GM23248 (cell line): ENCODE data around the gene CARM1. TPM values are rescaled to one million over a fixed set of nuclear protein-coding genes. Genes with fewer than 3 reads are reported as not detected.

Source experiments
- DNase-seq: peaks from one replicate; pipeline ENCODE4 v3.0.0-alpha.2; 2015
- H2AFZ ChIP-seq: fragments of 200-600 bp; sonication (generic); 2 replicates; pipeline ENCODE4 v1.6.1; 2016; ENCODE audit warnings: antibody characterized with exemption
- H3F3A ChIP-seq: fragments of 200-600 bp; sonication (generic); 2 replicates; pipeline ENCODE4 v1.6.1; 2016; ENCODE audit warnings: mild to moderate bottlenecking, antibody characterized with exemption, mixed run types; ENCODE audit not compliant: insufficient read depth
- H3K27ac ChIP-seq: fragments of 200-600 bp; sonication (generic); 2 replicates; pipeline ENCODE4 v1.5.1; 2016; ENCODE audit warnings: mild to moderate bottlenecking
- H3K27me3 ChIP-seq: fragments of 200-600 bp; sonication (generic); replicated peaks from 2 replicates; pipeline ENCODE4 v1.6.1; 2016; ENCODE audit warnings: mild to moderate bottlenecking; ENCODE audit not compliant: insufficient read depth
- H3K36me3 ChIP-seq: fragments of 200-600 bp; sonication (generic); 2 replicates; pipeline ENCODE4 v1.6.1; 2016; ENCODE audit warnings: low read depth, mild to moderate bottlenecking
- H3K4me1 ChIP-seq: fragments of 200-600 bp; sonication (generic); 2 replicates; pipeline ENCODE4 v1.6.1; 2016; ENCODE audit warnings: mild to moderate bottlenecking; ENCODE audit not compliant: insufficient read depth
- H3K4me2 ChIP-seq: fragments of 200-600 bp; sonication (generic); one replicate; pipeline ENCODE4 v1.6.1; 2016; ENCODE audit warnings: mild to moderate bottlenecking; ENCODE audit not compliant: unreplicated experiment
- H3K4me3 ChIP-seq: fragments of 200-600 bp; sonication (generic); 2 replicates; pipeline ENCODE4 v1.5.1; 2016; ENCODE audit warnings: mild to moderate bottlenecking
- H3K79me2 ChIP-seq: fragments of 200-600 bp; sonication (generic); 2 replicates; pipeline ENCODE4 v1.6.1; 2016; ENCODE audit warnings: mild to moderate bottlenecking; ENCODE audit not compliant: insufficient read depth
- H3K9ac ChIP-seq: fragments of 200-600 bp; sonication (generic); 2 replicates; pipeline ENCODE4 v1.6.1; 2016; ENCODE audit warnings: mild to moderate bottlenecking
- H3K9me2 ChIP-seq: fragments of 200-600 bp; sonication (generic); 2 replicates; pipeline ENCODE4 v1.6.1; 2016; ENCODE audit warnings: mixed run types, mild to moderate bottlenecking, moderate library complexity; ENCODE audit not compliant: insufficient read depth
- H3K9me3 ChIP-seq: fragments of 200-600 bp; sonication (generic); one replicate; pipeline ENCODE4 v1.6.1; 2017; ENCODE audit warnings: low read depth
- H4K20me1 ChIP-seq: fragments of 200-600 bp; sonication (generic); 2 replicates; pipeline ENCODE4 v1.6.0; 2016; ENCODE audit not compliant: insufficient read depth
- EZH2 ChIP-seq: fragments of 200-600 bp; sonication (generic); IDR thresholded peaks from 2 replicates; pipeline ENCODE4 v1.6.1; 2018; ENCODE audit warnings: antibody characterized with exemption, mild to moderate bottlenecking; ENCODE audit not compliant: insufficient read depth, poor library complexity, severe bottlenecking
- EZH2phosphoT487 ChIP-seq: fragments of 200-600 bp; sonication (generic); IDR thresholded peaks from 2 replicates; pipeline ENCODE4 v1.6.1; 2018; ENCODE audit warnings: antibody characterized with exemption, moderate library complexity, mild to moderate bottlenecking, low read depth; ENCODE audit not compliant: insufficient read depth
- whole genome bisulfite sequencing, 2 experiments: methylation state at CpG; one replicate each; pipeline ENCODE4 v1.1.6; 2015 to 2017; ENCODE audit warnings: low lambda C conversion rate in 2 of 2, low coverage in 1 of 2; ENCODE audit errors: missing lambda C conversion rate in 2 of 2; 5-methylcytosine and 5-hydroxymethylcytosine counted together
- in situ Hi-C: fragments of 300-500 bp; cut with MboI; formaldehyde crosslinking; loops from 2 replicates; pipeline ENCODE4 v1.15.0; 2020
- polyA plus RNA-seq: library from polyadenylated mRNA; unstranded; fragments of >200 nt; fragmentation: Nextera tagmentation; extraction: Ambion mirVana; gene quantifications from 2 replicates; pipeline ENCODE4 v1.2.1, GENCODE V29; 2016
- total RNA-seq: library from RNA; depleted of rRNA; stranded (reverse); fragments of >200 nt; shearing (Covaris generic); gene quantifications from 2 replicates; pipeline ENCODE4 v1.2.3, GENCODE V29; 2014

Gene CARM1
- total and polyA plus RNA-seq, 2 experiments from 2014 or later = 5.3 to 41.9 TPM

DNA sequence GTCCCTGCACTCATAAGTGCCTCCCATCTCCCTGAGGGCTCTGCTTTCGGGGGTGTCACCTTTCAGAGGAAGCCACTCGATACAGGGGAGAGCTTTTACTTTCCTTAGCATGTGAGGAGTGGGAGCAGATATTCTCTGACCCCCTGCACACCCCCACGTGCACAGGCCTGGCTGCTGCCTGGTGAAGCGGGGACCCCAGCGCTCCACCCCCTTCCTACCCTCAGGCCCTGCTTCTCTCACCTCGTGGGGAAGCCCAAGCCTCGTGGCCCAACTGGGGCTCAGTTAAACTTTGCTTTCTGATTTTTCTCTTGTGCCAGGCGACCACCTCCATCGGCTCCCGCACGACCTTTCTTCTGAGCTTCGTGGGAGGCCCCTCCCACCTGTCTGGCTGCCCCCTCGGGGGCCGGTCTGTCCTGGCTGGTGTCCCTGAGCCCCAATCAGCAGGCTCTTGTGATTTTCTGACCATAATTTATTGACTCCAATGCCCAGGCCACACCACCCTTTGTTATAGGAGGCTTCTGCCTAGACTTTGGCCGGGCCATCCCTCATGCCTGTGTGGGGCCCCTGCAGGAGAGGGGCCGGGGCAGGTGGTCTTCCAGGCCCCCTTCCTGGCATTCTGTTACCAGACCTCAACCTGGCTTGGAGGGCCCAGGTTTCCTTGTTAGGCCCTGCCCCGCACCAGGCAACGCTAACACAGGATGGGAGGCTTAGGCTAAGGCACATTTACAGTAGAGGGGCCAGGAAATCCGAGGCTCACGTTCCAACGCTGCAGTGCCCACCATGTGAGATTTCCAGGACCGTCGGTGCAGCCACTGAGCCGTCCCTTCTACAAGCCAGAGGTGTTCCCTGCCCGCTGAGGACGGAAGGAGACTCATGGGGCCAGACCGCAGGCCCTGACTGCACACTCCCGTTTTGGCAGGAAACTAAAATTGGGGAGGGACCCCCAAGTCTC, 39.1 kb upstream of the CARM1 start:
- H3F3A ChIP-seq = peaks cover 7% of the 10 kb centered on the region; the same call in 1 of the 2 replicates
- DNase-seq = no peak
- no peaks in the 10 kb centered on the region for H3K9me2 ChIP-seq
- in situ Hi-C loops = no loop called here
- H3K27ac ChIP-seq = no peak overlapping the region
- H2AFZ ChIP-seq = no peak overlapping the region
- TF ChIP-seq EZH2 (no peak), EZH2phosphoT487 (no peak)
- H3K36me3 ChIP-seq = no peaks in the 10 kb centered on the region
- no peak overlapping the region for H3K4me2 ChIP-seq
- H3K79me2 ChIP-seq = no peaks in the 10 kb centered on the region
- no peak overlapping the region for H3K9ac ChIP-seq
- no peak overlapping the region for H3K4me3 ChIP-seq
- no peaks in the 10 kb centered on the region for H3K27me3 ChIP-seq
- H3K4me1 ChIP-seq = 0 out of 2 replicates have a peak, but pooled peaks cover 6% of the 10 kb centered on the region
- no peaks in the 10 kb centered on the region for H3K9me3 ChIP-seq
- H4K20me1 ChIP-seq = no peaks in the 10 kb centered on the region
- WGBS, 2 experiments = 83 to 84% methylated on average over 28 of the region's 28 CpGs

DNA sequence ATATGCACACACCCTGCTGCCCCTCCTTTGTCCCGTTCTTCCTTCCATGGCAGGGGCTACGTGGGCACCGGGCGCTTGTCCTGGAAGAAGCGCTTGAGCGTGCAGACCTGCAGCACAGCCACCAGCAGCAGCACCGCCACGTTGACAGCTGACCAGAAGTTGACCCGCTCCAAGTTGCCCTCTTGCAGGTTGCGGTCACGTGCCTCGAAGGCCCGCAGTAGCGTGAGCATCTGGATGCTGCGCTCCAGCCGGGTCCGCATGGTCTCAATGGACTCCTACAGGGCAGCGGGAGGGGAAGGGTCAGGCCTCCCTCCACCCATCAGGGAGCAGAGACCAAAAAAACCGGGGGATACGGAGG, 38.4 kb upstream of the CARM1 start:
- DNase-seq = no peak
- Histone ChIP-seq H3K27ac (no peak overlapping the region), H3K4me3 (no peak overlapping the region), H2AFZ (no peak overlapping the region), H3K79me2 (no peaks in the 10 kb centered on the region), H3K4me2 (no peak overlapping the region), H4K20me1 (no peaks in the 10 kb centered on the region), H3K9ac (no peak overlapping the region), H3K36me3 (no peaks in the 10 kb centered on the region), H3K9me2 (no peaks in the 10 kb centered on the region), H3F3A (peaks cover 7% of the 10 kb centered on the region; the same call in 1 of the 2 replicates), H3K4me1 (0 out of 2 replicates have a peak, but pooled peaks cover 6% of the 10 kb centered on the region), H3K9me3 (no peaks in the 10 kb centered on the region), H3K27me3 (no peaks in the 10 kb centered on the region)
- WGBS, 2 experiments = 86 to 90% methylated on average over 20 of the region's 20 CpGs
- in situ Hi-C loops = no loop called here
- TF ChIP-seq EZH2phosphoT487 = no peak
- no peak for TF ChIP-seq EZH2

DNA sequence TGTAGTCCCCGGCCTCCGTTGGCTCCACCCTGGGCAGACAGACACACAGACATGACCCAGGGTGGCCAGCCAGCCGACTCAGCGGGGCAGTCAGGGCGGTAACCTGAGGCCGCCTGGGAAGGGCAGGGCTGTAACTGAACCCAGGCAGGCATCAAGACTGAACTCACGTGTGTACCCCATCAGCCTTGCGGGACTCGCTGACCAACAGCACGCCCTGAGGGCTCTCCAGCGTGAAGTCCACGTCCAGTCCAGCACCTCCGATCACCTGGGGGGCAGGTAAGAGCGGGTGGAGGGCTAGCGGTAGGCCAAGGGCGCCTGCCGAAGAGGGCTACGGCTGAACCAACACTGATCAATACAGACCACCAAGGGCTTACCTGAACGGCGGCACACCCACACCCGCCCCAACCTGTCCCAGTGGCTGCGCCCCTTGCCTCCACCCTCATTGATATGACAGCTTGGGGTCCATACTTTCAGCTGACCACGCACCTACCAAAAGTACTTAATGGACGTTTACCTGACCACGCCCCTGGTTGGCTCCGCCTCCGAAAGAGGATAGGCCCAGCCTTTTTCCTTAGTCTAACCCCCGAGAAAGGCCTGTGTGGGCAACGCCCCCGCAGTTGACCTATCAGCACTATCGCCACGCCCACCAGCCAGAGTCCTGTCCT, 36.1 kb upstream of the CARM1 start:
- H3K36me3 ChIP-seq = no peaks in the 10 kb centered on the region
- peak overlapping the region; percentile 81 for H3K4me3 ChIP-seq
- H3K4me1 ChIP-seq = 0 out of 2 replicates have a peak, but pooled peaks cover 6% of the 10 kb centered on the region
- DNase-seq = peak; percentile 31
- H3K9me3 ChIP-seq = no peaks in the 10 kb centered on the region
- H3F3A ChIP-seq = peaks cover 7% of the 10 kb centered on the region; the same call in 1 of the 2 replicates
- no peaks in the 10 kb centered on the region for H3K79me2 ChIP-seq
- TF ChIP-seq EZH2 (no peak), EZH2phosphoT487 (no peak)
- no peaks in the 10 kb centered on the region for H3K27me3 ChIP-seq
- peak overlapping the region; percentile 28; the same call in 1 of the 2 replicates for H2AFZ ChIP-seq
- WGBS, 2 experiments = 33 to 34% methylated on average over 32 of the region's 32 CpGs
- no peaks in the 10 kb centered on the region for H4K20me1 ChIP-seq
- peak overlapping the region; percentile 74 for H3K4me2 ChIP-seq
- no peaks in the 10 kb centered on the region for H3K9me2 ChIP-seq
- peak overlapping the region; percentile 44; the same call in 1 of the 2 replicates for H3K9ac ChIP-seq
- H3K27ac ChIP-seq = peak overlapping the region; percentile 11; the same call in 1 of the 2 replicates
- in situ Hi-C loops = no loop called here

DNA sequence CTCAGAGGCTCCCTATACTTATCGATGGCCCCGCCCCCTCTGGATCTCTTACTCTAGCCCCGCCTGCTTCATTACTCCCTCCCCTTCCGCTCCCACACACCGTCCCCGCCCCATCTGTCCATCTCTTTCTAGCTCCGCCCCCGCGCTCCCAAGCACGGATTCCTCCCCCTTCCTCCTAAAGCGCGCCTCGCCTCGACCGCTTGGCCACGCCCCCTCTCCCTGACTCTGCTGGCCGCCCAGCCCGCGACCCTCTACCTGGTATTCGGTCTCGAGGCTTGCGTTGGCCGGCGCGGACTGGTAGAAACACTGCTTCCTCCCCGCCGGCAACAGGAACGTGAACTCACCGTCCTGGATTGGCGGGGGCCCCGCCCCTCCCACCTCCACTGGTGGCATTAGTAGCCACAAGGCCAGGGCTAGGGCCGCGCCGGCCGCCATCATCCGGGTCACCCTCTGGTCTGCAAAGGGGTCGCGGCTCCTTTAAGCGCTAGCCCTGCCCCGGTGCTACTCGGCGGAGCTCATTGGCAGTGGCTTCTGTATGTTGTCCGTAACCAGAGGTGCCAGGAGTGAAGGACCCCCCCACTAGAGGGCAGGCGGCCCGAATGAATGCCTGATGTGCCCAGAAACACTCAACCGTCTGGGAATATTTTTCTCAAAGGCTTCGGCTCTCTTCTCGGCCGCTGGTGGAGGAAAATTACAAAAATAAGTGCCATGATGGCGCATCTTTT, 35.4 kb upstream of the CARM1 start, which contains the start of gene TMED1:
TMED1 (minus strand) TSS at position 459 of the 725 bp plus-strand sequence; CDS start at position 438, 21 bp downstream.
- TF ChIP-seq EZH2 (no peak), EZH2phosphoT487 (no peak)
- Histone ChIP-seq H4K20me1 (no peaks in the 10 kb centered on the region), H3K9me2 (no peaks in the 10 kb centered on the region), H3K36me3 (no peaks in the 10 kb centered on the region), H3K9me3 (no peaks in the 10 kb centered on the region), H3K4me1 (0 out of 2 replicates have a peak, but pooled peaks cover 6% of the 10 kb centered on the region), H3K4me3 (peak within 1 kb of the TSS; percentile 81), H3K4me2 (peak within 1 kb of the TSS; percentile 74), H3K79me2 (no peaks in the 10 kb centered on the region), H3K27ac (peak within 1 kb of the TSS; percentile 96), H3K27me3 (no peaks in the 10 kb centered on the region), H3F3A (peaks cover 7% of the 10 kb centered on the region; the same call in 1 of the 2 replicates), H3K9ac (peak within 1 kb of the TSS; percentile 93), H2AFZ (peak within 1 kb of the TSS; percentile 89)
- DNase-seq = peak; percentile 100
- WGBS, 2 experiments = 1% methylated on average over 37 to 50 of the region's 50 CpGs
- in situ Hi-C loops = no loop called here
